NT2/D1 (cell line): Measurements from ENCODE around the gene PIP5KL1.

Experiments used
- DNase-seq: peaks from one replicate; pipeline ENCODE4 v3.0.0-alpha.2; 2011; ENCODE audit warnings: low read depth, low spot score
- H3K27me3 ChIP-seq: 2 replicates; pipeline ENCODE4 v1.6.0; 2011; ENCODE audit warnings: mild to moderate bottlenecking; ENCODE audit not compliant: insufficient read length, insufficient read depth
- H3K36me3 ChIP-seq: 2 replicates; pipeline ENCODE4 v1.6.1; 2011; ENCODE audit warnings: mild to moderate bottlenecking, low read length, mixed read lengths; ENCODE audit not compliant: insufficient read depth, insufficient read length
- H3K4me1 ChIP-seq: 2 replicates; pipeline ENCODE4 v1.5.1; 2011; ENCODE audit not compliant: insufficient read depth, insufficient read length
- H3K4me3 ChIP-seq: 2 replicates; pipeline ENCODE4 v1.5.1; 2011; ENCODE audit warnings: low read depth; ENCODE audit not compliant: insufficient read length
- H3K9ac ChIP-seq: 2 replicates; pipeline ENCODE4 v1.6.0; 2011; ENCODE audit warnings: low read depth; ENCODE audit not compliant: insufficient read length
- H3K9me3 ChIP-seq: 2 replicates; pipeline ENCODE4 v1.5.1; 2011; ENCODE audit warnings: mild to moderate bottlenecking, low read length; ENCODE audit not compliant: insufficient read depth
- SUZ12 ChIP-seq: IDR thresholded peaks from 2 replicates; pipeline ENCODE4 v1.6.1; 2011; ENCODE audit not compliant: insufficient read length, insufficient read depth; ENCODE audit errors: extremely low read depth
- YY1 ChIP-seq: IDR thresholded peaks from 2 replicates; pipeline ENCODE4 v1.6.1; 2011; ENCODE audit not compliant: insufficient read length, insufficient read depth
- ZNF274 ChIP-seq: IDR thresholded peaks from 2 replicates; pipeline ENCODE4 v1.6.1; 2011; ENCODE audit warnings: mild to moderate bottlenecking, low read depth, low read length

PIP5KL1 gene

GRCh38 chr9:127925959-127926905 lies 4.3 kb downstream of the PIP5KL1 start:
- Histone ChIP-seq H3K36me3 (no peaks in the 10 kb centered on the region), H3K9ac (peak overlapping the region; percentile 70), H3K4me1 (peaks cover 32% of the 10 kb centered on the region), H3K4me3 (peak overlapping the region; percentile 68), H3K27me3 (peaks cover 65% of the 10 kb centered on the region), H3K9me3 (no peaks in the 10 kb centered on the region)
- no peak for DNase-seq
- no peak for TF ChIP-seq YY1
- TF ChIP-seq SUZ12, result no peak
- TF ChIP-seq ZNF274, result no peak

DNA sequence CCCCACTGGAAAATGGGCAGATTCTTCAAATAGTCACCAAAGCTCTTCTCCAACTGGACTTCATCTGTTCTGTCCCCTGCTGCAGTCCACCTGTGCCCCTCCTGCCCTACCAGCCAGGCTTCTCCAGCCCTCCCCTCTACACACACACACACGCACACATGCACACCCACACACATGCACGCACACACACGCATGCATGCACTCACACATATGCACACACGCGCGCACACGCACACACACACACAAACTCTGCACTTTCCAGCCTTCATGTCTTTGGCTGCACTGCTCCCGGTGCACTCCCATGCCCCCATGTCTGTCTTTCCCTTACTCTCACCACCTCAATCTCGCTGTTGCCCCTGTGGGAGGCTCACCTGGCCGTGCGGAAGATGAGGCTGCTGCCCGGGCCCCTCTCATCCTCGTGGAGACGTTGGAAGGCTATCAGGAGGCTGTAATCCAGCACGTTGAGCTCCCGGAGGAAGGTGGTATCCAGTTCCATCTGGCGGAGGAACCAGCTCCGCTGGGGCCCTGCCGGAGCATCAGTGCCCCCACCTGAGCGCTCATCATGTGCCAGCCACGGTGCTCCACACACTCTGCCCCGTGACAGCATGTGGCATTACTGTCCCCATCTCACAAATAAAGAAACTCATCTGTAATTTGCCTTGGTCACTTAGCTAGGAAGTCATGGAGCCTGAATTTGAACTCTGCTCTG lies 5.7 kb downstream of the PIP5KL1 start:
- no peaks in the 10 kb centered on the region for H3K9me3 ChIP-seq
- H3K9ac ChIP-seq, result peak overlapping the region; percentile 12
- H3K4me3 ChIP-seq, result no peak overlapping the region
- H3K27me3 ChIP-seq, result peaks cover 68% of the 10 kb centered on the region
- H3K4me1 ChIP-seq, result peaks cover 26% of the 10 kb centered on the region
- DNase-seq, result no peak
- TF ChIP-seq SUZ12 (no peak), YY1 (no peak), ZNF274 (no peak)
- H3K36me3 ChIP-seq, result no peaks in the 10 kb centered on the region

- H3K4me3 ChIP-seq, result no peak overlapping the region
- peaks cover 21% of the 10 kb centered on the region for H3K4me1 ChIP-seq
- no peak overlapping the region for H3K9ac ChIP-seq
- H3K9me3 ChIP-seq, result no peaks in the 10 kb centered on the region
- no peaks in the 10 kb centered on the region for H3K36me3 ChIP-seq
- TF ChIP-seq YY1 (no peak), ZNF274 (no peak), SUZ12 (no peak)
- no peak for DNase-seq
- peaks cover 57% of the 10 kb centered on the region for H3K27me3 ChIP-seq
Observed at GRCh38 chr9:127923771-127924170, 6.8 kb downstream of the PIP5KL1 start.

DNA sequence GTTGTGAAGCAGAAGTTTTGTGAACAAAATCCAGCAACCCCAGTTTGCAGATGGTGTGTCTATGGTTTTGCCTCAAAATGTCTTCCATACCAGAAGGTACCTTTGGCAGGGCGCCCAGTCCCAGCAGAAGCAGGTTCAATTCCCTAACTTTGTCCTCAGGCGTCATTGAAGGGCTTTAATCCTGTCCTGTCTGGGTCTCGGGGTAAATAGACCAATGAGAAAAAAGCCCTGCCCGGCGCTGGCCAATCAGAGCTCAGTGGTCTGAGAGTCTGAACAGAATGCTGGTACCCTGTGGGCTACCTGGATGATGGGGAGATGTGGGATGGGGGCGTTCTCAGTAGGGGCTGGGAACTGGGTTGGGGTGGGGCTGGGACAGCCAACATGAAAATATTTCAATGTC lies 7.5 kb downstream of the PIP5KL1 start:
- TF ChIP-seq ZNF274 (no peak), YY1 (no peak), SUZ12 (no peak)
- H3K4me3 ChIP-seq, result no peak overlapping the region
- peaks cover 50% of the 10 kb centered on the region for H3K27me3 ChIP-seq
- no peaks in the 10 kb centered on the region for H3K9me3 ChIP-seq
- H3K36me3 ChIP-seq, result no peaks in the 10 kb centered on the region
- DNase-seq, result no peak
- H3K4me1 ChIP-seq, result peaks cover 18% of the 10 kb centered on the region
- no peak overlapping the region for H3K9ac ChIP-seq

- no peak overlapping the region for H3K9ac ChIP-seq
- peaks cover 16% of the 10 kb centered on the region for H3K4me1 ChIP-seq
- peaks cover 44% of the 10 kb centered on the region for H3K27me3 ChIP-seq
- no peaks in the 10 kb centered on the region for H3K9me3 ChIP-seq
- no peak for DNase-seq
- TF ChIP-seq ZNF274, result no peak
- TF ChIP-seq YY1, result no peak
- H3K36me3 ChIP-seq, result no peaks in the 10 kb centered on the region
- H3K4me3 ChIP-seq, result no peak overlapping the region
Observed at GRCh38 chr9:127921557-127922120, 8.9 kb downstream of the PIP5KL1 start.

- peaks cover 19% of the 10 kb centered on the region for H3K4me1 ChIP-seq
- H3K4me3 ChIP-seq, result no peak overlapping the region
- no peak overlapping the region for H3K9ac ChIP-seq
Observed at GRCh38 chr9:127920794-127921193, 9.8 kb downstream of the PIP5KL1 start.

GRCh38 chr9:127919253-127919815 lies 11.2 kb downstream of the PIP5KL1 start:
- no peak overlapping the region for H3K4me3 ChIP-seq
- DNase-seq, result no peak
- H3K9ac ChIP-seq, result no peak overlapping the region
- peaks cover 38% of the 10 kb centered on the region for H3K27me3 ChIP-seq
- TF ChIP-seq YY1 (no peak), SUZ12 (no peak)
- H3K4me1 ChIP-seq, result peaks cover 17% of the 10 kb centered on the region
- no peaks in the 10 kb centered on the region for H3K9me3 ChIP-seq
- peaks cover 5% of the 10 kb centered on the region for H3K36me3 ChIP-seq

More at GRCh38 chr9:127920794-127921193, 9.8 kb downstream of the PIP5KL1 start:
- Histone ChIP-seq H3K27me3 (peaks cover 44% of the 10 kb centered on the region), H3K9me3 (no peaks in the 10 kb centered on the region), H3K36me3 (no peaks in the 10 kb centered on the region)
- DNase-seq, result no peak
- no peak for TF ChIP-seq ZNF274
- TF ChIP-seq YY1, result no peak
- TF ChIP-seq SUZ12, result no peak
